Caco-2 (cell line): ENCODE measurements around the gene SDE2. TPM values are rescaled to one million over a fixed set of nuclear protein-coding genes. Genes with fewer than 3 reads are reported as not detected.
"Not testable (repeated sequence)": the region's sequence is repeated elsewhere in the genome, so short reads cannot be mapped to it uniquely, and the experiment has no call there.

Experiments
- BruUV-seq: library from RNA; stranded (reverse); fragments of 400-500 nt; replicated peaks from 2 replicates; lab custom pipeline; 2021; lab: Mats Ljungman, UMichigan
- CTCF ChIA-PET: fragments of 300-600 bp; sonication (Branson Sonifier 250); formaldehyde crosslinking; loops from one replicate; lab custom pipeline; 2022; ENCODE audit warnings: antibody characterized with exemption; lab: Charles Lee
- POLR2A ChIA-PET: fragments of 300-600 bp; sonication (Branson Sonifier 250); formaldehyde crosslinking; loops from one replicate; lab custom pipeline; 2022; ENCODE audit warnings: antibody characterized with exemption; lab: Charles Lee
- DNase-seq, 2 experiments: peaks; one replicate each; pipeline versions ENCODE4 v3.0.0 to v3.0.0-alpha.2; 2020 to 2022
- H3K27me3 ChIP-seq: replicated peaks from 2 replicates; pipeline ENCODE4 v1.6.0; 2011; ENCODE audit warnings: low read length; ENCODE audit not compliant: control insufficient read depth, insufficient read depth
- H3K36me3 ChIP-seq: 2 replicates; pipeline ENCODE4 v1.5.1; 2011; ENCODE audit warnings: low read length; ENCODE audit not compliant: control insufficient read depth, insufficient read depth
- H3K4me1 ChIP-seq: fragments of 250-450 bp; sonication (Bioruptor Pico); 2 replicates; pipeline ENCODE4 v1.5.1; 2020; ENCODE audit warnings: mild to moderate bottlenecking
- H3K4me3 ChIP-seq: 2 replicates; pipeline ENCODE4 v1.5.1; 2011; ENCODE audit warnings: low read depth, mild to moderate bottlenecking, control low read depth, low read length
- H3K9me3 ChIP-seq: fragments of 250-450 bp; sonication (Bioruptor Pico); 2 replicates; pipeline ENCODE4 v1.5.1; 2020; ENCODE audit warnings: mild to moderate bottlenecking, moderate library complexity
- H3K27ac Mint-ChIP-seq: one replicate; pipeline ENCODE4 v1.8.0; 2022; ENCODE audit warnings: mixed read lengths; ENCODE audit not compliant: unreplicated experiment
- H3K27me3 Mint-ChIP-seq: one replicate; pipeline ENCODE4 v1.8.0; 2022; ENCODE audit warnings: mixed read lengths; ENCODE audit not compliant: insufficient read depth, unreplicated experiment
- H3K36me3 Mint-ChIP-seq: one replicate; pipeline ENCODE4 v1.8.0; 2022; ENCODE audit warnings: mild to moderate bottlenecking, mixed read lengths; ENCODE audit not compliant: insufficient read depth, unreplicated experiment
- H3K4me1 Mint-ChIP-seq: one replicate; pipeline ENCODE4 v1.8.0; 2022; ENCODE audit warnings: low read depth, mixed read lengths; ENCODE audit not compliant: unreplicated experiment
- H3K4me3 Mint-ChIP-seq: one replicate; pipeline ENCODE4 v1.8.0; 2022; ENCODE audit warnings: mild to moderate bottlenecking, moderate library complexity, mixed read lengths; ENCODE audit not compliant: unreplicated experiment
- H3K9me3 Mint-ChIP-seq: one replicate; pipeline ENCODE4 v1.8.0; 2022; ENCODE audit warnings: mixed read lengths; ENCODE audit not compliant: unreplicated experiment
- CTCF ChIP-seq, 2 experiments: fragments of 200-600 bp in 1 of 2; IDR thresholded peaks; 1 replicate in 1 of 2; 2 replicates in 1 of 2; pipeline versions ENCODE4 v1.5.1 to v1.8.0; 2011 to 2022; ENCODE audit warnings: antibody characterized with exemption in 1 of 2, control low read depth in 1 of 2, inconsistent platforms in 1 of 2, low read depth in 1 of 2, low read length in 1 of 2, mild to moderate bottlenecking in 1 of 2, moderate library complexity in 1 of 2; ENCODE audit not compliant: insufficient read depth in 1 of 2, severe bottlenecking in 1 of 2, unreplicated experiment in 1 of 2
- intact Hi-C: fragments of 100-400 bp; cut with micrococcal nuclease; formaldehyde crosslinking; loops from one replicate; pipeline ENCODE4 v1.10.0; 2022; ENCODE audit not compliant: unreplicated experiment
- total RNA-seq: library from RNA; stranded (reverse); gene quantifications from 2 replicates; pipeline ENCODE4 v1.2.3, GENCODE V29; 2022

The SDE2 gene
- total RNA-seq, 1 experiment from 2014 or later = 18.6 TPM

- Mint-ChIP-seq H3K27me3 (no peaks in the 10 kb centered on the region), H3K4me1 (peaks cover 7% of the 10 kb centered on the region), H3K9me3 (no peaks in the 10 kb centered on the region), H3K36me3 (no peaks in the 10 kb centered on the region), H3K4me3 (no peak within 1 kb of the TSS), H3K27ac (no peak within 1 kb of the TSS)
- H3K4me3 ChIP-seq = no peak within 1 kb of the TSS
- H3K9me3 ChIP-seq = no peaks in the 10 kb centered on the region
- intact Hi-C loops = no loop called here
- ChIA-PET CTCF (no interaction called here), POLR2A (no interaction called here)
- TF ChIP-seq CTCF (IDR thresholded peaks at IDR 0.05; ENCODE audit: insufficient read depth in 1 of 2, low read depth in 1 of 2, low read length in 1 of 2, severe bottlenecking in 1 of 2, unreplicated experiment in 1 of 2) = no peak
- DNase-seq = no peak
- BruUV-seq = no TSS peak
- H3K27me3 ChIP-seq = no peaks in the 10 kb centered on the region
- H3K36me3 ChIP-seq = no peaks in the 10 kb centered on the region
- H3K4me1 ChIP-seq = peaks cover 6% of the 10 kb centered on the region
Observed at GRCh38 chr1:225941187-225941941, 57.8 kb downstream of the SDE2 start, which contains the start of gene LEFTY2. LEFTY2 (minus strand) TSS chr1:225941220; CDS start chr1:225941140, 80 bp downstream.

GRCh38 chr1:225940385-225941151, 58.6 kb downstream of the SDE2 start:
- Histone ChIP-seq H3K27me3 (no peaks in the 10 kb centered on the region), H3K36me3 (no peaks in the 10 kb centered on the region), H3K9me3 (no peaks in the 10 kb centered on the region), H3K4me3 (no peak overlapping the region), H3K4me1 (peaks cover 6% of the 10 kb centered on the region)
- ChIA-PET CTCF (no interaction called here), POLR2A (no interaction called here)
- peaks cover 7% of the 10 kb centered on the region for H3K4me1 Mint-ChIP-seq
- DNase-seq = no peak
- H3K4me3 Mint-ChIP-seq = no peak overlapping the region
- no TSS peak for BruUV-seq
- H3K27me3 Mint-ChIP-seq = no peaks in the 10 kb centered on the region
- H3K36me3 Mint-ChIP-seq = no peaks in the 10 kb centered on the region
- no peaks in the 10 kb centered on the region for H3K9me3 Mint-ChIP-seq
- no peak for TF ChIP-seq CTCF (IDR thresholded peaks at IDR 0.05; ENCODE audit: insufficient read depth in 1 of 2, low read depth in 1 of 2, low read length in 1 of 2, severe bottlenecking in 1 of 2, unreplicated experiment in 1 of 2)
- H3K27ac Mint-ChIP-seq = no peak overlapping the region
- intact Hi-C loops = no loop called here

GRCh38 chr1:225939939-225940310, 59.2 kb downstream of the SDE2 start:
- H3K27me3 ChIP-seq, DNase-seq, H3K4me1 Mint-ChIP-seq, H3K4me3 ChIP-seq, H3K36me3 Mint-ChIP-seq, H3K4me3 Mint-ChIP-seq, H3K9me3 ChIP-seq, BruUV-seq, CTCF ChIA-PET, H3K4me1 ChIP-seq, H3K27me3 Mint-ChIP-seq, intact Hi-C loops, H3K9me3 Mint-ChIP-seq, H3K36me3 ChIP-seq, H3K27ac Mint-ChIP-seq, POLR2A ChIA-PET: not testable (repeated sequence)

- H3K4me1 Mint-ChIP-seq, H3K4me3 ChIP-seq, DNase-seq, H3K9me3 Mint-ChIP-seq, H3K27ac Mint-ChIP-seq, H3K4me3 Mint-ChIP-seq, H3K9me3 ChIP-seq, intact Hi-C loops, H3K36me3 Mint-ChIP-seq, H3K36me3 ChIP-seq, POLR2A ChIA-PET, BruUV-seq, H3K27me3 ChIP-seq, H3K4me1 ChIP-seq, H3K27me3 Mint-ChIP-seq: not testable (repeated sequence)
- CTCF ChIA-PET = interaction anchor here (1.1 kb wide), 1 partner anchor 16 kb away, joined by 6 read pairs; the partner anchor contains the start of gene PYCR2
Observed at GRCh38 chr1:225939097-225939938, 59.8 kb downstream of the SDE2 start.
